Stimulated activated CD8-positive, alpha-beta memory T cell treated with anti-CD3 and anti-CD28 coated beads, Interleukin-2, amount 100 ng/mL, for 48 hours (primary cell): ENCODE results near the gene RBBP8NL.

Experiments
- DNase-seq, 2 donors: peaks; one replicate each; pipeline ENCODE4 v3.0.0-alpha.2; 2020; ENCODE audit warnings: low read depth in 2 of 2

RBBP8NL gene

DNA sequence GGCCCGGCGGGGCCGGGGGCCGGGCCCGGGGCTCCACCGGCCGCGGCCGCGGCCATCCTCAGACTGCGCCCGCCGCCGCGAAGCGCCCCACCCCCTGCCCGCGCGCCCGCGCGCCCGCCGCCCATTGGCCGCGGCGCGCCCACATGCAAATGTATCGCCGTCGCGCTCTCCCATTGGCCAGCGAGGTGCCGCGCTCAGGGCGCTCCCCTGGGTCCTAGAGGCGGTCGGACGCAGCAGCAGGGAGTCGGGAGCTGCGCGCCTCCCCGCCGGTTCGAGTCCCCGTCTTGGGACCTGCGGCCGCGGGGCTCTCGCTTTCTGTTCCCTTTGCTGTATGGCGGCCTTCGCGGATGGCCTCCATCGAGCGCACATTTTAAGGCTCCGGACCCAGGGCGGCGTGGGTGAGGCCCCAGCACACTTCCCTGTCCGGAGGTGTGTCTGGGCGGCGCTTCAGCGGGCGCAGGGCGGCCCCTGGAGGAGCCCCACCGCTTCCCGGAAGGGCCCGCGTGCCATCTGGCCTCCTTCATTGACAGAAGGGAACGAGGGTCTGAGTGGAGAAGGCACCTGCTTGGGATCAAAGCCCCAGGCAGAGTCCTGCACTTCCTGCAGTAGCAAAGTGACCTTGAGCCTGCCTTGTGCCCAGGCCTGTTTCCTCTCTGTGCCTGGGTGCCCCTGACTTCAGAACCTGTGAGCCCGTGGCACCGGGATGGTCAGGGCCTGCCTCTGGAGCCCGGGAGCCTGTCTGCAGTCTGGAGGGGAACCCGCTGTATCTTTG, 19.9 kb downstream of the RBBP8NL start, which contains the start of gene CABLES2:
CABLES2 (minus strand) TSS at position 65 of the 772 bp plus-strand sequence; CDS start at position 56, 9 bp downstream.
- peak; percentile 86 to 90 for DNase-seq

DNA sequence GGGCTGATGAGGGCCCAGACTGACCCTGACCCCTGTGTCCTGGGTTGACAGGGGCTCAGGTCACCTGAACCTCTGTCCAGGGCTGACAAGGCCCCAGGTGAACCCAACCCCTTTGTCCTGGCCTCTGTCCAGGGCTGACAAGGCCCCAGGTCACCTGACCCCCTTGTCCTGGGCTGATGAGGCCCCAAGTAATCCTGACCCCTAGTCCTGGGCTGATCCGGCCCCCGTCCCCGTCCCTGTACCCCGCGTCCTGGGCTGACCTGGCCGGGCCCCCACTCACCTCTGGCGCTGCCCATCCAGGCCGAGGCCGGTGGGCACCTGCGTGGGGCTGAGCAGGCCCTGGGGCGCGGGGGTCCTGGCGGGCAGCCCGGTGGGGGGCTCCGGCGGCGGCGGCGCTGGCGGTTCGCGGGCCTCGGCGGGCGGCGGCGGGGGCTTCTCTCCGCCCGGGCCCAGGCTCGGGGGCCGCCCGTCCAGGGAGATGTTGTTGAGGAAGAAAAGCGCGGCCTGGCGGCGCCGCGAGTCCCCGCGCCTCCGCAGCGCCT, 20.6 kb downstream of the RBBP8NL start:
- DNase-seq = no peak

DNA sequence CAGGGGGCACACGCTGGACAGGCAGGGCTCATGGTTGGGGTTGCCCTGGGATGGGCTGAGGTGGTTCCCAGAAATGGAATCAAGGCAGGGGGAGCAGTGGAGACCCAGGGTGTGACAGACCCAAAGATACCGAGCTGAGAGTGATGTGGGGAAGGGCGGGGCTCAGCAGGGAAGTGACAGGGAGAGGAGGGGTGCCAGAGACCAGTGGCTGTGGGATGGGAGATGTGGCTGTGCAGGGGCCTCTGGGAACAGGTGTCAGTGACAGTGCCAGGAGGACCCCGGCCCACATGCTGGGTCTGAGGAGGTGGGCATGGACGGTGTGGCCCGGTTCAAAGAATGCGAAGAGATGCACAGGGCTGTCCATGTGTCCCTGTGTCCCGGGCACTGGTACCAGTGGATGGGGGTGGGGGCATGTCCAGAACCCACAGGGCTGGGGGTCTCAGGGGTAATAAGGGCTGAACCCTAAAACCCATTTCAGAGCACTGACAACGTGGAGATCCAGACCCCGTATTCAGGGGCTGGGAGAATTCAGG, 21.3 kb downstream of the RBBP8NL start:
- no peak for DNase-seq

DNA sequence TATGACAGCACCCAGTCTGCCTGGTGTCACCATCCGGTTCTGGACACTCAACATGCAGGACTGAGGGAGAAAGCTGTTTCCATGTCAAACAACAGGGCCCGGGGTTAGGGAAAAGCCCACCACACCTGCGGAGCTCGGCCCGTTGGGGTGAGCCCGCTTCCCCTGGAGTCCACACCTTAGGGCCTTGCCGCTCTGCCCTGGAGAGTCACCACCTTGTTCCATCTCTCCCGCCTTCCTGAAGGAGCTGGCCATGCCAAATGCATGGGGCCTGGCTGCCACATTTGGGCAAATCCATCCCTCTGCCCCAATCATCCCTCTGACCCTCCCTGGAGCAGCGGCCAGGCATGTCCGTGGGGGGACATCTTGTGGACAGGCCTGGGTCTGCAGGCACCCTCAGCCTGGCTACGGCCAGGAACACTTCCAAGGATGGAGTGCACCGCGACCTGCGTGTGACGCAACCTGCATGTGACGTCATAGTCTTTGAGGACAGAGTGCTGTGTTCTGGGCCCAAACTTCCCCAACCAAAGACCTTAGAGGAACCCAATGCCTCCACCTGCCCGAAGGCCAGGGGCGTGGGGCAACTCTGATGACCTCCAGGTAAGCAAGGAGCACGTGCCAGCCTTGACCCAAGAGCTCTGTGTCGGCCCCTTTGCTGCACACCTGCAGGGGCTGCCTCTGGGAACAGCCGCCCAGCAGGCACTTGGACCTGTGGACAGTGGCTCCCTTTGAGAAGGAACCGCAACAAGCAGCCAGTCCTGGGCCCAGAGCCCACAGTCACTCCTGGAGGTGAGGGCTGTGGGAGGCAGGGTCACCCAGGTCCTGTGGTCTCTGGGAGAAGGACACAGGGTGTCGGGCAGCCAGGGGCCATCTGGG, 22.0 kb downstream of the RBBP8NL start:
- DNase-seq = no peak

DNA sequence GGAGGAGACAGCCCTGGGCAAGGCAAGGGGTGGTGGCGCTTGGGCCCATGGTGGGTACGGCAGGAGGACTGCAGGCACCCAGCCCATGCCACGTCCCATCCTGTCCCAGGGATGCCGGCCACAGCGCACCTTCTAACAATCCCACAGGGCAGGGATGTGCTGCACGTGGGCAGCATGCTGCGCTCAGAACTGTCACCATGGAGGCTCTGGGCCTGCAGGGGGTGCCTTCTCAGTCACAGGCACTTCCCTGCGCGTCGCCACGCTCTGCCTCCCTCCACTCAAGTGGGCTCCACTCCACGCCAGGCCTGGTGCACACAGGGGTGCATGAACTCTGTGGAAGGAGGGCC, 22.6 kb downstream of the RBBP8NL start:
- DNase-seq = no peak

DNA sequence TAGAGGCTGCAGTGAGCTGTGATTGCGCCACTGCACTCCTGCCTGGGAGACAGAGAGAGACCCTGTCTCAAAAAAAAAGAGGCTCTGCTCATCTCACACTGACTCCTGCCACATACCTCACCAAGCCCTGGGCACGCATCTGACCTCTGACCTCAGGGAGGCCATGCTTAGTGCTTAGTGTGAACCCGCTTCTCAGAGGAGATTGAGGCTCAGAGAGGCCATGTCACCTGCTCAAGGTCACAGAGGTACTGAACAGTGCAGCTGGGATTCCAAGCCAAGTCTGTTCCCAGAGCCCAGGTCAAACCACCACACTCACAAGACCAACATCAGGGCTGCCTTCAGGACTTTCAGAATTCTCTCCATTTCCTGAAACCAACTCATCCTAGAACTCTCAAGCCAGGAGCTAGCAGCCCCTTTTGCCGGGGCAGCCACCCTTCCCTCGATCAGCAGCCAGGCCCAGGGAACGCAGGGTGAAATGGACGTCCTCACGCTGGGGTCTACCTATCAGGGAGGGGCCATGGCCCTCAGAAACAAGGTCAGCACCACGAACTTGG, 23.1 kb downstream of the RBBP8NL start:
- DNase-seq = no peak

DNA sequence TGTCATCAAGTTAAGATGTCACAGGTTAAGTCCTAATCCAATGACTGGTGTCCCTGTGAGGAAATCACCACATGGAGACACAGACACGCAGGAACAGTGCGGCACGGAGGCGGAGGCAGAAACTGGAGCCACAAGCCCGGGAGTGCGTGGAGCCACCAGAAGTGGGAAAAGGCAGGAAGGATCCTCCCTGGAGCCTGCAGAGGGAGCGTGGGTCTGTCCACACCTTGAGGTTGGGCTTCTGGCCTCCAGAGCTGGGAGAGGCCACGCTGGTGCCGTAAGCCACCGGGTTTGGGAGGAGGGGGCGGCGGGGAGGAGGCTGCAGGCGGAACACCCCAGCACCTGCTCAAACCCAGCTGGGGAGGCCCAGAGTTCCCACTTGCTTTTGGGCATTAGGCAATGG, 24.0 kb downstream of the RBBP8NL start:
- no peak for DNase-seq

DNA sequence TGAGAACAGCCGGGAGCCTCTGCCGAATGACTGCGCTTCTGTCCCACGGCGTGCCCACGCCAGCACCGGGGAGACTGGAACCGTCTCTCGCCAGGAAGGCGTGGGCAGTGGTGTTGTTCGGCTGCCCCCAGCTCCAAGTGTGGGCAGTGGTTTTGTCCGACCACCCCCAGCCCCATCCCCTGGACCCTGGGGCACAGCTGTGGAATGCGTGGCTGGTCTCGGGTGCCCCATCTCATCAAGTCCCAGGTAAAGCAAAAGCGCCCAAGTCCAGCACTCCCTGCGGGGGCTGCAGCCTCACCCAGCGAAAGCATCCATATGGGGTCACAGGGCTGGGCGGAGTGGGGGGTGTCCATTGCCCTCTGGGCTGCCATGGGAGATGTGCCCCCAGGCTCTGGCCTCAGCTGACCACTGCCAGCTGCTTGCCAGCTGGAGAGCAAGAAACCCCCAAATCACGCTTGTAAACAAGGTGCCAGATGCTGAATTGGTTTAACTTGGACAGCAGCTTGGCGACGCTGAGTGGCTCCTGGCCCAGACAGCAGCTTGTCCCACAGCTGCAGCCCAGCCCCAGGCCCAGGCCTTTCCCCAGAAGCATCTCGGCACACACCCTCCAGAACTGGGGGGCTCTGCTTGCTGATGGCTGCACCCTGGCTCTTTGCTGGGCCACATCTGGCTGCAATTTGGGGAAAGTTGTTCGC, 24.7 kb downstream of the RBBP8NL start:
- no peak for DNase-seq

DNA sequence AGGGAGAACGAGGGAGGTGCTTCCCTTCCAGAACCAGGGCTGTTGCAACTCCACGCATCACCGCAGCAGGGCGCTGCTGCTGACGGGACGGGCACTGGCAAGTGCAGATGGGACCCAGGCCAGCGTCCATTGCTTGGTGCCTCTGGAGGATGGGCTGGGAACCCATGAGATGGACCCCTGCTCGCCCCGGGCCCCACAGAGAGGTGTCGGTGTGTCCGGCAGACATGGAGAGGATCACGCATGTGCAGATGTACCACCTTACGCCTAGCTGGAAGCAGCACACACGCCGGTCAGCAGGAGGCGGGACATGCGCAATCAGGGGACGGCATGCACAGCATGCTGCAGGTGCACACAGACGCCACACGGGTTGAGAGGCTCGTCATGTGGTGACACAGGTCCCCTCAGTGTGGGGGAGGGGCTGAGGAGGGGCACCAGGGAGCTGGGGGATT, 26.0 kb downstream of the RBBP8NL start:
- no peak for DNase-seq

DNA sequence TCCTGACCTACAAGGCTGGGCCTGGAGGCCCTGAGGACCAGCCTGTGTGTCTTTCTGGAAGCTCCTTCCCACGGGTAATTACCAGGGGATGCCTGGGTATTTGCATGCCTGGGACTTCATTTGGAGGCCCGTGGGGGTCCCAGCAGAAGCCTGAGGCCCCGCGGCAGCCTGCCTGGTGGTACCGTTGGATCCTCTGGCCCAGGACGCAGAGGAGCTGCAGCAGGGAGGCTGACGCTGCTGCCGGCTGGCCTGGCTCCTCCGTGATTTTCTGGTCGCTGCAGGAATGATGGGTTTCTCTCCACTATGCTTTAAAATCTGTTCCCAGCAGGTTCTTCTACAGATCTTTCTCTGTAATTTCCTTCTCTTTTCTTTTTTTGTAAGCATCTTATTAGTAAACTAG, 26.8 kb downstream of the RBBP8NL start:
- DNase-seq = no peak

DNA sequence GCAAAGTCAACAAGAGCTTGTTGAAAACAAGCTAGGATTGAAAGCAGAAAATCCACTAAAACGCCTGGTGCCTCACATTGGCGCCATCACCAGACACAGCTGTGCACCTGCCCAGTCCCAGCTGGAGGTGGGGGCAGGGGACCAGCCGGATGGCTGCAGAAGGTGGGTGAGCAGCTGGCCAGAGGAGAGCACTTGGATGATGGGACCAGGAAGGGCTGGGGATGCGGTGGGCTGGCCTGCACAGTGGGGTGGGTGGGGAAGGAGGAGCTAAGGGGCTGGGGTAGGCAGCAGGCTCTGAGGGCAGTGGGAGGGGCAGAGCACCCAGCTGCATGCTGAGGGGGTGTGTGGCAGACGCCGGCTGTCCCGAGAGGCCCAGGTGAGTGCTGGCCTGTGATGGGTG, 27.3 kb downstream of the RBBP8NL start:
- DNase-seq = no peak

DNA sequence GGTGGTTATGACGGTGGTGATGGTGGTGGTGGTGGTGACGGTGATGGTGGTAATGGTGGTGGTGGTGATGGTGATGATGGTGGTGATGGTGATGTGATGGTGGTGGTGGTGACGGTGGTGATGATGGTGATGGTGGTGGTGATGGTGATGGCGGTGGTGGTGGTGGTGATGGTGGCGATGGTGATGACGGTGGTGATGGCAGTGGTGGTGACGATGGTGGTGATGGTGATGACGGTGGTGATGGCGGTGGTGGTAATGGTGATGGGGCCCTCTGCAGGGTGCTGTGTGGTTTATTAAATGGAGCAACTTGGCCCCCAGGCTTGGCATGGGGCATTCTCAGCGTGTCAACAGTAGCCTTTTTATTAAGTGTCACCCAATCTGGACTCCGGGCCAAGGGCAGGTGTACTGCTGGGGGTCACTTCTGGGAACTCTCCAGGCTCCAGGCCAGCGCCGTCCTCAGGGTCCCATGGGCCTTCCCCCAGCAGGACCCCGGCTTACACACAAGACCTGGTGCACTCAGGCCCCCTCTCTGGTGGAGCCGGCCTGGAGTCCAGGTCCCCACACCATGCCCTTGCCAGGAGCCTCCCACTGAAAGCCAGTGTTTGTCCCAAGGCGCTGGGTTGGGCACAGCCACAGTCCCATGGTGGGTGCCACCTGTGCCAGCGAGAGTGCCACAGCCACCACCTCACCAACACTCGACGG, 29.1 kb downstream of the RBBP8NL start:
- DNase-seq = no peak

DNA sequence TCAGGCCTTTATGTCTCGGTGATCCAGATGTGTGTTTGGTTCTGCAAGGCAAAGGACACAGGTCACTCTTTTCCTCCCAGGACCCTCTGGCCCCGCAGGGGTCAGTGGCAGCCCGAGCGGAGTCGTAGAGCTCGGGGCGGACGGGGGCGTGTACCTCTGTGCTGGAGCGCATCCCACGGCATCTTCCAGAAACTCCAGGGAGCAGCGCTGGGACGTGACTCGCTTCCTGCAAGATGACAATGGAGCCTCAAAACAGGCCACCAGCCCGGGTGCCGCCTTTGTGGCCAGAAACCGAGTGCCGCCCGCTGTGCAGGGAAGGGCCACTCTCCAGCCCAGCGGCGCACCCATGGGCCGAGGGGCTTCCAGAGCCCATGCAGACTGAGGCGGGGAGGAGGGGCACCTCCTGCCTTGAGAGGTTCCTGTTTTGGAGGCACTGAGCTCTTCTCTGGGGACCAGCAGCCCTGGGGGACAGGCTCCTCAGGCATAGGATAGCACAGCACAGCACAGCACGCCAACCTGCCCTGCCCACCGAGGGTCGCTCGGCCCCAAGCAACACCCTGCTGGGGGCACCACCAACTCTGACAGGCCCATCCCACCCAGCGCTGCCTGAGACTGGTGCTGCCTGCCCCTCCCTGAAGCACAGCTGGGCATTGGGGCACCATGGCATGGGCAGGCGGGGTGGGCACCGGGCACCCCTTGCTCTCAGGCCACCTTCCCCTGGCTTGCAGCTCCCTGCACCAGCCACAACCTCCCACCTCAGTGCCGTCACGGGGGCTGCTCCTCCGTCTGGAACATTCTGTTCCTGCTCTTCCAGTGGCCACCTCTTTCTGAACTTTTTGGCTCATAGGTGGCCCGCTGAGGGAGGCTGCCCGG, 30.7 kb downstream of the RBBP8NL start:
- DNase-seq = no peak

DNA sequence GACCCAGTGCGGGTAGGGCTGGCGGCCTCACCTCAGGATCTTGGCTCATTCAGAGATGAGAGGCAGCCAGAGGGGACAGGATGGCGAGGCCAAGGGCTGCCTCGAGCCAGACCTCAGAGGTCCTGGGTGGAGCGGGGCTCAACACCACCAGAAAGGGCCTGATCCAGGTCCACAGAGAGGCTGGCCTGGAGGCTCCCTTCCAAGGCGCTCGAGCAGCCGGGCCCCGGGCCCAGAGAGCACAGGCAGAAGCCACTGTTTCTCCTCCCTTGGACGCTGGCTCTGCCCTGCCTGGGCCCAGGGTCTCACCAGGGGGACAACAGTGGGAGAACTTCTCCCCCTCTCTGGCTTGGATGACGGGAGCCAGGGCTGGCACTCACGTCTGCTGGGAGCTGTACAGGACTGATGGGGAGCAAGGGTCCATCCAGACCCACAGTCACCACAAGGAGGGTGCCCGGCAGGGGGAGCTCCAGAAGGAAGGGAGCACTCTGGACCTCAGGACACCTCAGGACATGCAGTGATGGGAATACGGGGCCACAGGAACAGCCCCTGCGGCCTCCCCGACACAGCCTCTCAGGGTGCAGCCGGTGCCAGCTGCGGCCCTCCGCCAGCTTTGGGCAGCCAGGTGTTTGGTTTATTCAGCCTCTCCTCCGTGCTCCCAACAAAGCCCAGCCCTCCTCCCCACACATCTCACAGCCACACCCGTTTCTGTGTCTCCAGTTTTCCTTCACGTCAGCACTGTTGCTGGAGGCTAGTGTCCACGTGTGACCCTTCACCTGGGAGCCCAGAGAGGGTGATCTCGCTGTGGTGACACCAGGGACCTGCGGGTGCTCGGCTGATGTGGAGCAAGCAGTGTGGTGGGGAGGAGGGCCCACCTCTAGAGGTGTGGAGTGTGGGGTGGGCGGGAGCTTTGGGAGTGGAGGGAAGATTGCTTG, 31.8 kb downstream of the RBBP8NL start:
- DNase-seq = no peak

DNA sequence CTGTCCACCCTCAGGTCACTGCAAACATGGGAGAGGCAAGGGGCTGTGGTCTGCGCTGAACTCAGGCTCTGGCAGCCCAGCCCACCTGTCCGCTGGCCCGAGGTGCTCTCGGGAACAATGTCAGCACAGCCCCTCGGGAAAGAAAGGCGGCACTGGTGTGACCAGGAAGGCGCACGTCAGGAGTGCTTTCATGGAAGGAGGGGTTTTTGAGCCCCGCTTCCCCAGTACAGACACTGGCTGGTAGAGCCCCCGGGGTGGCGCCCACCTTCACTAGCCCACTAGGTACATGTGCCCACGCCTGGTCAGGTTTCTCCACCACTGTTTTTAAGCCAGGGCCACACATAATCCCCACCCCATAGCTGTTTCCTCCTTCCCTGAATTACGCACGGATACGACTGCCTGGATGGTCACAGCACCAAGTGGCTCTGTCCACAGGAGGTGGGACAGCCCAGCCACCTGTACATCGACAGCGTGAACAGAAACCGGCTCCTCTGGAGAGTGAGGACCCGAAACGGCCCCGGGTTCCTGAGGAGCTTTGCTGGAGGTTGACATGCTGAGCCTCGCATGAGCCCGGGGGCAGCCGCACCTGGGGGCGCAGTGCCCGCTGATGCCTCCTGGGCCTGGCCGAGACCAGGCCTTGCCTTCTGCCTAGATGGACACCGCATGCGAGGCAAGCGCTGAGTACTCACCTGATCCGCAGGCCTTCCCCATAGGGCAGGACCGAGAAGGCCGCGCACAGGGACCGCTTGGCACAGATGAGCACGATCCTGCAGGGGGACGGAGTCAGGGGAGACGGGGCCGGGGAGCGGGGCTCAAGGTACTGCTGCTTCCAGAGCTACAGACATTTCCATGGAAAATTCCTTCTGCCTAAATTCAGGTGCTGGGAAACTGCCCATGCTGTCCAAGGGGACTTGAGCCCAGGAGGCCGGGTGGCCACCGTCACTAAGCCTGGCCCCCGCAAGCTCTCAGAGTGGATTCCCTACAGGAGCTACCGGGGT, 32.8 kb downstream of the RBBP8NL start:
- no peak for DNase-seq

DNA sequence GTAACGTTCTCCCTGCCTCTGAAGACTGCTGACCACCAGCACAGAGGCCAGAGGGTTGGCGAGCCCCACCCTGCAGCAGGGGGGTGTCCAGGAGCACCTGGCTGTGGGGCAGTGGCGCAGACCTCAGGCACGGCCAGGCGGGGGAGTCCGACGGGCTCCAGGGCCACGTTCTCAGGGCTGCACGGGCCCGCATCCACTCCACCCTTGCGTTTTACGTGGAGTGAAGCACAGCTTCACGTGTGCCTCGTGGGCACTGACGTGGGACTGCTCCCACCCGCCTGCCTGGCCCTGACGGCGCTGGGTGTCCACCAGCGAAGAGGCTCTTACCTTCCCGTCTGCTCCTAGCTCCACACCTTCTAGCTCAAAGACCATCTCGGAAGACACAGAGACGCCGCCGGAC, 33.5 kb downstream of the RBBP8NL start:
- no peak for DNase-seq

DNA sequence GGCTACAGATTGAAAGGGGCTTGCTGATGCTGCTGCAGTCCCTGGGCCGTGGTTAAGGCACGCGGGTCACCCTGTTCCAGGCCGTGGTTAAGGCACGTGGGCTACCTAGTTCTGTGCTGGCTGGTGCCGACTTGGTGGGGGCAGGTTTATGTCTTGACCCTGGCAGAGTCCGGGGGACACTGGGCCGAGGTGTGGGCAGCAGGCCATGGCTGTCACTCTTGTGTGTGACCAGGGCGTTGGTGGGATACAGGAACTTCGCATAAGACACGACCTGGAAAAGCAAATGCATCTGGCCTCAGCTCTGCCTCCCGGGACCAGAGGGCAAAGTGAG, 34.0 kb downstream of the RBBP8NL start:
- DNase-seq = no peak
